ENCODE measurements around the gene CACNA1B.

Gene CACNA1B

DNA sequence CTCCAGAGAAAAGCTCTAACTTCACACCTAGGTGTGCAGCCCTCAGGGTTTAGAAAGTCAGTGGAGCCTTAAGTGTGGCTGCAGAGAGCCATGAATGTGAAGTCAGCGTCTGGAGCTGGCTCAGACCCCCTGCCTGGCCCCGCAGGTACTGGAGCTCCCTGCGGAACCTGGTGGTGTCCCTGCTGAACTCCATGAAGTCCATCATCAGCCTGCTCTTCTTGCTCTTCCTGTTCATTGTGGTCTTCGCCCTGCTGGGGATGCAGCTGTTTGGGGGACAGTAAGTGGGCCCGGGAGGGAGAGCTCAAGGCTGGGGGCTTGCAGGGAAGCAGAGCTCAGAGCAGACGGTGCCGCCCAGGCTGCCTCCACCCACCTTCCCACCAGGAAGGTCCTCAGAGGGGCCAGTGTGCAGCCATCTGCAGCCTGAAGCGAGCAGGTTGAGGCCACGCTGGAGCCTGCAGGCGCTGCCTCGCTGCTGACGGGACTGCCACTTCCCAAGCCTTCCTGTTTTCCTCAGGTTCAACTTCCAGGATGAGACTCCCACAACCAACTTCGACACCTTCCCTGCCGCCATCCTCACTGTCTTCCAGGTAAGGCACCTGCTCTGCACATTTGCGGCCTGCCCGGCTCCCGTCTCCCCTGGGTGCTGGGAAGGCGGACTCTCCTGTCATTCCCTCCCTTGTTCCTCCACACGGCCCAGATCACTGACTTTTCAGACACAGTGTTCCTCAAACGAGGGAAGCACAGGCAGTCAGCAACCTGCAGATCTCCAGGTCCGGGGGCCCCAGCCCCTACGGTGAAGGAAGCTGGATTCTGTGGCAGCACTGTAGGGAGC, 108.9 kb downstream of the CACNA1B start:
- DNase-seq (ENCODE audit: low read depth), result no peak

DNA sequence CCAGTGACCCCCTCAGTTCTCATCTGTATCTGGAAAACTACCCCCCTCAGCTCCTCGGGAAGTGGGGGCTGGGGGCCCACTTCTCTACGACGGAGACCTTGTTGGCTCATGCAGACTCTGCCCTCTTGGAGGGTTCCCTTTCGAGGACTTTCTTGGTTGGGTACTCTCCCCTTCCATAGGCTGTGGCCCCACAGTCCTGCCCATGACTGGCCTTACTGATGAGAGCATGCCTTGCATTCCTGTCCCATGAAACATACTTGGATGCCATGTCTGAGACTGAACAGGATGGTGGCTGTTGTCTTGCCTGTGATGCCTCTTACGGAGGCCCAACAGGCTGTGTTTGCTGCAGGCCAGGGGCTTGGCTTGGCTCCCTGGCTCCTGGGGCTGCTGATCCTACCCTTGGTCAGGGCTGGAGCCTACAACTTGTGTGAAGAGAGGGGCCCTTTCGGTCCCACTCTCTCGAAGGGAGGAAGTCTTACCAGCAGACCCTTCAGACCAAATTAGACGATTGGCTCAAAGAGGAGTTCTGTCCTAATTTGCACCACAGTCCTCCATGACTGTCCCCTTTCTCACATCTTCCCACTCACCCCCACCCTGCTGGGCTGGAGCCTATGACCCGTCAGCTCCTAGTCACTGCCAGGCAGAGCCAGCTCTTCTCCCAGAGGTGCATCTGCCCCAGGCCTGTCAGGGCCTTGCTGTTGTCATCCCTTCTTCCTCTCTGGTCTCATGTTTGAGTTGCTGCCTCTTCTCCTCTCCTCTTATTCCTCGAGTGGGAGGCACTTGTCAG, 109.9 kb downstream of the CACNA1B start:
- DNase-seq (ENCODE audit: low read depth), result no peak

DNA sequence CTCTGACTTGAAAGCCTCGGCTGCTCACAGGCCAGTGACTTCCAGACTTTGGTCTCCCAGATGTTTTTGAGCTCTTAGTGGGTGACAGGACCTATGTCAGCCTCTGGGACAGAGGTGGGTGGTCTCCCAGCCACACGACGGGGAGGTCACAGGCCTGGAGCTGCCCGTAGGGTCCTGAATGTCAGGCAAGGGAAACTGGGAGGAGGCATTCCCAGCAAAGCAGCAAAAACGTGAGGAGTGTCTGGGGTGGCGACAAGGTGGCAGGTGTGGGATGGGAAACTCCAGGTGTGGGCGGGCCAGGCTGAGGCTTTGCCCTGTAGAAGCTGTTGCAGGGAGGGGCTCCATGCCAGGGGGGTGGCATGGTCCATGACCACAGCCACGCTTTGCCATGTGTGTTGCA, 110.5 kb downstream of the CACNA1B start:
- DNase-seq (ENCODE audit: low read depth), result no peak

DNA sequence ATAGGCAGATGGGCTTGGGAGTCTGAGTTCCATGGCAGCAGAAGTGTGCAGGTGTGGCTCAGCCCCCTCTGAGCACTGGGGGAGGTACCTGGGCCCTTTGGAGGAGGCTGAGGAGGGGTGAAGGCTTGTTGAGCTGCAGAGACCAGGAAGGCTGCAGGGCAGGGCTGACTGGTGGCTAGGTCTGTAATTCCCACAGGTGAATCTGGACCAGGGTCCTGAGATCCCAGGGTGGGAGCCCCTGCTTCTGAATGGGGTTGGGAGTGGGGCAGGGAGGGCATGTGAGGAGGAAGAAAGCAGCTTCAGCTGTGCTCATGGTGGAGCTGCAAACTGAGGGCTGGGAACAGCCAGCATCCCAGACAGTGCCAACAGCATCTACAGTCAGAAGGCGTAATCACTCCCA, 111.1 kb downstream of the CACNA1B start:
- no peak for DNase-seq (ENCODE audit: low read depth)

DNA sequence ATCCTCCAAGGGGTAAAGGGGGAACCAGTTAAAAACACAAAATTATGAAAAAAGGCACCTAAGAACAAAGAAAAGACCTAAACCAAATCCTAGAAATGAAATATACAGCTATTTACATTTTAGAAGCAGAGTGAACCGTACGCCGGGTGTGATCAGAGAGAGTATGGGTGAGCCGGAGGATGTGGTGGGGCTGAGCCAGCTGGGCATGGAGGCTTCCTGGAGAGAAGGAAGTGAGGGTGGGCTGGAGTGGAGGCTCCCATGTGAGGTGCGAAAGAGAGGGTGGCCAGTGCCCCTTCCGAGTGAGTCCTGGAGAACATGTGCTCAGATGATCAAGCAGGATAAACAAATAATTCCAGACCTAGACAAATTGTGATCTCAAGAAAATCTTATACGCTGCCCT, 111.6 kb downstream of the CACNA1B start:
- no peak for DNase-seq (ENCODE audit: low read depth)

DNA sequence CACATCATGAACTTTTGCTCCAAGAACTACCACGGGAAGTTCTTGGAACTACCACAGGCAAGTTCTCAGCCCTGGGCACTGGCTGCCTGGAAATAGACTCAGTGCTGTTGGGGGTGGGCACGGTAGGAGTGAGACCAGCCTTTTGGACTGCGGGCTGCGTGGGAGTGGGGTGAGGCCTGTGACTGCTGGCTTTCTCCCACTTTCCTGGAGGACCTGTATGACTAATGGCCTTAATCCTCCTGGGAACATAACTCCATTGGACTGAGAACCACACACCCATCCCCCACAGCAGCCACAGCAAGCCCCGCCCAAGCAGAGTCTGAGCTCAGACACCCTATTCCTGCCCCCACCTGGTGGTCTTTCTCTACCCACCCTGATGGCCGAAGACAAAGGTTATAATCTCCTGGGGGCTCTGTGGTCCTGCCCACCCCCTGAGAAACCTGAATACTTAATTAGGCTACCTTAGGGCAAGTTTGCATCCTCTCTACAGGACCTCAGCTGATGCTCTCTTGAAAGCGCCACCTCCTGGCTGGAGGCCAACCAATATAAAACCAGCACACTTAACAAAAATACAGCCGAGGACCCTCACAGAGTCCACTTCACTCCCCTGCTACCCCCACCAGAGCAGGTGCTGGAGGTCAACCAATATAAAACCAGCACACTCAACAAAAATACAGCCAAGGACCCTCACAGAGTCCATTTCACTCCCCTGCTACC, 112.6 kb downstream of the CACNA1B start:
- DNase-seq (ENCODE audit: low read depth), result no peak

DNA sequence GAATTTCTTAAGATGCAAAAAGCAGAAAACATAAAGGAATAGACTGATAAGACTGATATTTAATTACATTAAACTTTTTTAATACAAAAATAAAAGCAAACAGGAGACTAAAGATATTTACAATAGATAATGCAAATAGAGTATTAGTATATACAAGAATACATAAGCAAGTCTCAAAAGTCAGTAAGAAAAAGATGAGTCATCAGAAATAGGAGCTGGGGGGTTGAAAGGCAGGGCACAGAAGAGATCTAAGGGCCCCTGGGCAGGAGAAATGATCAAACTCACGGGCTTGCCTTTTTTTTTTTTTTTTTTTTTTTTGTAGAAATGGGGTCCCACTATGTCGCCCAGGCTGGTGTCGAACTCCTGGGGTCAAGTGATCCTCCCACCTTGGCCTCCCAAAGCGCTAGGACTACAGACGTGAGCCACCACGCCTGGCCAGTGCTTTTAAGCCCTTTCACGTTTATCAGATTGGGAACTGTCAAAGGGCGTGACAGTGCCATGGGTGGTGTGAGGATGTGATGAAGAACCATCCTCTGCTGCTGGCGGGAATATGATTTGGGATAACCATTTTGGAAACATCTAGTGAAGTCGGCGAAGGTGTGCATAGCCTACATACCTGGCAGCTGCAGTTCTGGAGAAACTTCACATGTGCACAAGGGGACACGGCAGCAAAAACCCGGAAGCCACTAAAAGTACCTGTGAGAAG, 126.1 kb downstream of the CACNA1B start:
- no peak for DNase-seq (ENCODE audit: low read depth)

DNA sequence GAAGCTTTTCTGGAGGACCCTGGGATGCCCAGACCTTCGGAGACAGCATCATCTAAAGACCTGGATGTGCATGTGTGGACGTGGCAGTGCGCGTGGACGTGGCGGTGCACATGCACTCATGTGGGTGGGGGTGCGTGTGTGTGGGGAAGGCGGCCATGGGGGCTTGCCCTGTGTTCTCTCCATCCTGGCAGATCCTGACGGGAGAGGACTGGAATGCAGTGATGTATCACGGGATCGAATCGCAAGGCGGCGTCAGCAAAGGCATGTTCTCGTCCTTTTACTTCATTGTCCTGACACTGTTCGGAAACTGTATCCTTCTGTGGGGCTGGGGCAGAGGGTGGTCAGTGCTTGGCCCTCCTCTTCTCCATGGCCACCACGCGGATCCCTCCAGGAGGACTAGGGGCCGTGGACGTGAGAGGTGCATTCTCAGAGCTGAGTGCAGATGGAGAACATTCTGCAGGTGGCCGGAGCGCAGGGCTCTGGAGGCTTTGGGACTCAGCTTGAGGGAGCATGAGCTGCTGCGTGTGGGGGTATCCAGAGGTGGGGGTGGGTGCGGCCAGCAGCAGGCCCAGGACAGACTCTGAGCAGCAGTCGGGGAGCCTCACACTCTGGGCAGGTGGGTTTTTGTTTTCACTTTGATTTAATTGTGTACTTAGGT, 129.1 kb downstream of the CACNA1B start:
- no peak for DNase-seq (ENCODE audit: low read depth)

DNA sequence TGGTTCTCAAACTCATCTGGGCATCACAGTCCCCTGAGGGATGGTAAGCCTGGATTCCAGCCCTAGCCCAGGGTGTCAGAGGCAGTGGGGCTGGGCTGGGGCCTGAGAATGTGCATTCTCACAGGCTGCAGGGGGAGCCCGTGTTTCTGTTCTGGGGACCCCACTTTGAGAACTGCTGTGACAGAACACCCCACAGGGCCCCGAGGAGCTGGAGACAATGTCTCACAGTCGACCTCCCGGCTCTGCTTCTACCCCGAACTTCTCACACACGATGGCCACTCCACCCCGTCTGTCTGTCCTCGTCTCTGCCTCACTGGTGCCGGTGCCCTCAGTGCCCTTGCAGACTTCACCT, 130.0 kb downstream of the CACNA1B start:
- DNase-seq (ENCODE audit: low read depth), result no peak

DNA sequence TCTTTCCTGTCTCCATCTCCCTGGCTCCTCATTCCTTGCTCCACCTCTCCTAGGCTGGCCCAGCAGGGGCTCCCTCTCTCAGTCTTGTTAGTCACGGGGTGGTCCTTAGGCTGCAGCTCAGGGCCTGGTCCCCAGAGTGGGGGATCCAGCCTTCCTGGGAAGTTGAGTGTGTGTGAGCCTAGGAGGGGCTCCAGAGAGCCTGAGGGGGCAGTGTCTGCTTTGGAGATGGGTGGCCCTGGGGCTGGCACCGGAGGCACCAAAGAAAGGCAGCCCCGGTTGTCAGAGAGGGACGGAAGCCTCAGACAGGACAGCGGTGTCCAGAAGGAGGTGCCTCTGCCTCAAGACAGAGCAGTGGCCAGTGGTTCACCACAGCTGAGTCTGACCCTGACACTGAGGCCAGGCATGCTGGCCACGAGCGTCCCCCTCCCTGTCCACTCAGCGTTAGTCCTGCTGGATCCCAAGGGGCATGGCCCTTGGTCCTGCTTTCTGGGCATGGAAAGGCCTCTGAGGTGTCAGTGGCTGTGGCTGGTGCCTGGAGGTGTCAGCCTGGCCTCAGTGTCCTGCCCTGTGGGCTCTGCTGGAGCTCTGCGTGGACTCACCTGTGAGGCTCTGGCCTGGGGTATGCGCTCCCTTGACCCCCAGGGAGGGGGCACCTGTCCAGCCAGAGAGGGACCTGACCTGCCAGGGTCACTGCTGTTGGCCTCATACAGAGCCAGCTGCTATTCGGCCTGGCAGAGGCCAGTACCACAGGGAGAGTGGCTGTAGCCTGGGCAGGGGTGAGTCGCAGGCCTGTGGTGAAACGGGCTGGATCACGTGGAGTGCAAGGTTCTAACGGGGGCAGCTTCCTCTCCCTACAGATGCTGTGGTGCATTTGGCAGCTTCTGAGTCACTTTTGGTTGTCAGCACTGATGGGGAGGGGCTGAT, 130.6 kb downstream of the CACNA1B start:
- no peak for DNase-seq (ENCODE audit: low read depth)

DNA sequence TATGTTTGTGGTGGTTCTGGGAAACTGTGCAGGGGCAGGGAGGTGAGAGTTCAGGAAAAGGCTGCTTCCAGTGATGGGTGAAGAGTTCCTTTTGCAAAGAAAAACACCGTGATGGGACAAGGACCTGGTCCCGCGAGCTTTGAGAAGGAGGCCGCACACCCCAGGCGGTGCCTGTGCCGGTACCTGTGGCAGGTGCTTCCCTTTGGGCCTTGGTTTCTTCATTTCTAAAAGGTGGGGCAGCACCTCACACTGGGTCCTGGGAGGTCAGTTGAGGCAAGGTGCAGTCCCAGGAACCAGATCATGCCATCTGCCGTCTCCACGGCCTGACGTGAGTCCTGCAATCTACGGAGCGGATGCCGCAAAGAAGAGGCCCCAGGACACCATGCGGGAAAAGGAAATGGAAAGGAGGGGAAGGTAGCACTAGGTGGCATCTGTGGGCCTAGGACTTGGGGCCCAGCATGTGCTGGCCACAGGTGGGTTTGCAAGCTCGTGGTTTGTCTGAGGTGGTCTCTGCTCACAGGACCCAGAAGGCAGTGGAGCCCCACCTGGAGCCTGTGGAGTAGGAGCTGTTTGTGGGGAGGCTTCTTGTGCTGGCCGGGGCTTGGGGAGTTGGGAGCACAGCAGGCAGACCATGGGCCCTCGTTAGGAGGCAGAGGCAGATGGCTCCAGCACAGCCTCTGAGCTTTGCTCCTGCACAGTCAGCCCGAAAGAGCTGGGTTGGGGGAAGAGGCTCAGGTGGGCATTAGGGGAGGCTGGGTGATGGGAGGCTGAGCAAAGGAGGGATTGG, 131.6 kb downstream of the CACNA1B start:
- no peak for DNase-seq (ENCODE audit: low read depth)

DNA sequence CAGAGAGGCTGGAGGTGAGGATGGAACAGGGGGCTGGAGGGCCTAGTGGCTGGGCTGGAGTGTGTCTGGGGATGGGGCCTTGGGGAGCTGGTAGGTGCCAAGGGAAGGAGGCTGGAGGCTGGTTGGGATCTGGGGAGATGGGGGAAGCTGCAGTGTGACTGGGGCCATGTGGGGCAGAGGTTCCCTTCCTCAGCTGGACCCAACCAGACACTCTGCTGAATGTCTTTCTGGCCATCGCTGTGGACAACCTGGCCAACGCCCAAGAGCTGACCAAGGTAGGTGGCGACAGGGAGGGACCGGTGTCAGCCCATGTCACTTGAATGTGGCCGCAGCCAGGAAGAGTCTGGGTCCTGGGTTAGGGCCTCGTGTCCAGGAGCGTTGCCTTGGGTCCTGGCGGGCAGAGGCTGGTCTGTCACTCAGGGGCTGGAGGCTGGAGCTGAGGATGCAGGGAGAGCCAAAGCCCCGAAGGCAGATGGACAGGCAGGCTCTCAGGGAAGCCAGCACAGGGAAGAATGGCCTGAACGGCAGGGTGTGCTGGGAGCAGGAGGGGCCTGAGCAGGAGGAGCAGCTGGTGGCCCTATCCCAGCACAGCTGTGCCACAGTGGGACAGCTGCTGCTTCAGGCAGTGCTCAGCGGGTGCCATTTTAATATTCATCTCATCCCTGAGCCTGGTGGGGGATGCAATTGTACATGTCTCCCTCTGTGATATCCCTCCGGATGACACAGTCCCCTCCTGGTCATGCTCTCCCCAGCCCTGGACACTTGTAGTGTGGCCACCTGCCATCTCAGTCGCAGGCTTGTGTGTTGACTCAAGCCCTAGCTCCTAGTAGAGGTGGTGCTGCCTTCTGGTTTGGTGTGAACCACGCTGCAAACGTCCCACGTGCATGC, 132.5 kb downstream of the CACNA1B start:
- no peak for DNase-seq (ENCODE audit: low read depth)

DNA sequence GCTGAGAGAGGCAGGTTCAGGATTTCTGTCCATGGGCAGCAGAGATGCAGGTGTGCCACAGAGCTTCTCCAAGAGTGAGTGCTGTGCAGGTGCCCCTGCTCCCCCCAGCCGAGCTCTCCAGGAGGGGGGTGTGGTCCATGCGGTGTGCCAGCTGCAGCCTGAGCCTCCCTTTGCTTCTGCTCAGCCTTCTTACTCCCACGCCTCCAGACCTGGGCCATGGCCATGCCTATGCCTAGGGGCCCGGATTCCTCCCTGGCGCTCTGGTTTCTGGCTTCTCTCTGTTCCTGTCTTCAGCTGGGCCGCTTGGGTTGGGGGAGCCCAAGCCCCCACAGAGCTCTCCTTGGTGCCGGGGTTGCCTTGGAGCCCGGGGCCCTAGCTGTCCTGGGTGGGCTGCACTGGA, 133.3 kb downstream of the CACNA1B start:
- no peak for DNase-seq (ENCODE audit: low read depth)

DNA sequence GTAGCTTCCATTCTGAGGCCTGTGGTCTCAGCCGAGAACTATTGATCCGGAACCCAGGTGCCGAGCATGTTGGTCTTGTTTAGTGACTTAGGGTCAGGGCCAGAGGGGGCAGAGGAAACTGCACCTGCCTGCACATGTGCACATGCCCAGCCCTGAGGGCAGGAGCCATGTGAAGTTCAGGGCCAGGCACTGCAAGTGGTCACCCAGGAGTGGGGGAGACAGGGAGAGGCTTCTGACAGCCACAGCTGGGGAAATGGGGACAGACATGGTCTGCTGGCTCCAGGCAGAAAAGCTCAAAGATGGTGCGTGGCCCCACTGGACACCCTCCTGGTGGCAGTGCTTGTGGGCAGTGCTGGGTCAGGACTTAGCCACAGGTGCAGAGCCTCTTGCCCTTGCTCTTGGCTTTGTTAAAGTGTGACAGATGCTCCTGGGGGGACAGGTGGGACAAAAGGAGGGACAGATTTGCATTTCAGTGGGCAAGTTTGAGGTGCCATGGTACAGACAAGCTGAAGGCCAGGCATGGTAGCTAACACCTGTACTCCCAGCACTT, 134.4 kb downstream of the CACNA1B start:
- DNase-seq (ENCODE audit: low read depth), result no peak

DNA sequence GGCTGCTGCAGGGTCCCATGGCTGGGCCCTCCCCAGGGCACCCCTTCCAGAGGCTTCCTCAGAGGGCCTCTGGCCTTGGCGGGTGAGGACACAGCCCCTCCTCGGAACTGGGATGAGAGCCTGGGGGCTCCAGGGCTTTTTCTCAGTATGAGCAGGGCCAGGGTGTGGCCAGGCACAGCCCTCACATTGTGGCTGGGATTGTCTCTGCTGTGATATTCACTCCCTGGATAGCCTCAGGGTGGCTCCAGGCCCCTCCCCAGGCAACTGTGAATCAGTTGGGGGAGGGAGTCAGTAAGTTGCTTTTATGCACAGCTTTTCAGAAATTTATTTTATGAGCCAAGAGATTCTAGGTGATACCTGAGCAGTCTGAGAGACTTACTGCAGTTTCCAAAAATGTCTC, 135.7 kb downstream of the CACNA1B start:
- DNase-seq (ENCODE audit: low read depth), result no peak

DNA sequence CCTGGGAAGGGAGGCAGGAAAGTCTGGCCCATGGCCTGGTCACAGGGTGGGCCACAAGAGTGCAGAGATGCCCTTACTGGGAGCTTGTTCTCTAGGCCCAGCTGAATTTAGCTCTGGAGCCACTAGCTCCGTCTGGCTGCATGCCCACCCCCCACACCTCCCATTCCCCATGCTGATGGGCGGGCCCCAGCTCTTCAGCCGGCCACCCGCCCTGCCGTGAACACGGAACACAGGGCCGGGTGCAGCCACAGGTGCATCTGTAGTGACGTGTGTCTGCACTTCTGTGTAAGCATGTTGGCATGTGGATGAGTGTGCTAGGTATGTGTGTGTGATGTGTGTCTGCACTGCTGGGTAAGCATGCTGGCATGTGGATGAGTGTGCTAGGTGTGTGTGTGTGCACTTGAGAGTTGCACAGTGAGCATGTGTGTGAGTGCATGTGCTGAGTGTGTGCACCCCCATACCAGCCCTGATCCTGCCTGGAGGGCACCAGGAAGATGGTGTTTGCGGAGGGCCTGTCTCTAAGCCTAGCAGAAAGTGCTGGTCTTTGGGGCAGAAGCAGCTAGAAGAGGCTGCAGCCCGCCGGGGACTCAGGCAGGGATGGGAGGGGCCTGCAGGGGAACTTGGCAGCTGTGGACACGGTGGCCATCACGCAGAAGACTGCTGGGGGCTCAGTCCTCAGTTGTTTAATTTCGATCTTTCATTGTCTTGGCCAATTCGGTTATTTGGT, 136.4 kb downstream of the CACNA1B start:
- DNase-seq (ENCODE audit: low read depth), result no peak

DNA sequence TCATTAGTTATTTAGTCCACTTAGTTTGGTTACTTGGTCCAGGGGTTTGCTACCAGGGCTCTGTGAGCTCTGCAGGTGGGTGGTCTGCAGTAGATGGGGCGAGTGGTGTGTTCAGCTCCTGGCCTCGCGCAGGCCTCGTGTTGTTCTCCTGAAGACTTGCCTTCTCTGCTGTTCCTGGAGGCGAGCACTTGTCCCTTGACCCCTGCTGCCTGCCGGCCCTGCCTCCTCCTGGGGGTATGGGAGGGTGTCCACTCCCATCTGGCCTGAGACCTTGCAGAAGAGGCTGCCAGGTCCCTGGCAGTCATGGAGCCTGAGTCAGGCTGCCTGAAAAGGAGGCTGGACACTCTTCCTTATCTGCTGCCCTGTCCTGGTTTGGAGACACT, 137.0 kb downstream of the CACNA1B start:
- no peak for DNase-seq (ENCODE audit: low read depth)

All from stimulated activated CD8-positive, alpha-beta memory T cell treated with anti-CD3 and anti-CD28 coated beads, Interleukin-15, amount 100 ng/mL, for 1 hour (primary cell).